WTC11 (cell line): ENCODE data around the gene HECW1.
A peak's percentile ranks its signal among the peaks of the same experiment; 100 is the strongest.

Experiments used
- CREB1 ChIP-seq: sonication (generic); formaldehyde crosslinking; IDR thresholded peaks from 2 replicates; pipeline ENCODE4 v1.8.0; 2023; ENCODE audit warnings: mild to moderate bottlenecking, missing genetic modification reagents
- CTCF ChIP-seq: fragments of 200-600 bp; IDR thresholded peaks from 2 replicates; pipeline ENCODE4 v1.8.0; 2022; ENCODE audit warnings: antibody characterized with exemption
- ELF4 ChIP-seq: sonication (generic); formaldehyde crosslinking; IDR thresholded peaks from 2 replicates; pipeline ENCODE4 v1.8.1; 2022; ENCODE audit warnings: low read depth, mild to moderate bottlenecking, moderate library complexity, missing genetic modification reagents
- ESRRA ChIP-seq: sonication (generic); formaldehyde crosslinking; IDR thresholded peaks from 2 replicates; pipeline ENCODE4 v1.8.1; 2022; ENCODE audit warnings: mild to moderate bottlenecking, missing genetic modification reagents, borderline replicate concordance
- HMGA2 ChIP-seq: fragments of 250-450 bp; sonication (Bioruptor Pico); IDR thresholded peaks from 2 replicates; pipeline ENCODE4 v1.4.0; 2021; ENCODE audit warnings: mild to moderate bottlenecking, moderate library complexity
- JUN ChIP-seq: sonication (generic); formaldehyde crosslinking; IDR thresholded peaks from 2 replicates; pipeline ENCODE4 v1.8.0; 2023; ENCODE audit warnings: mild to moderate bottlenecking, missing genetic modification reagents
- NR2C2 ChIP-seq: sonication (generic); formaldehyde crosslinking; IDR thresholded peaks from 2 replicates; pipeline ENCODE4 v1.8.0; 2022; ENCODE audit warnings: mild to moderate bottlenecking, missing genetic modification reagents
- NR3C1 ChIP-seq: sonication (generic); formaldehyde crosslinking; conservative IDR thresholded peaks from 2 replicates; pipeline ENCODE4 v1.8.1; 2023; ENCODE audit warnings: low read depth, mild to moderate bottlenecking, missing genetic modification reagents
- TEAD4 ChIP-seq: sonication (generic); formaldehyde crosslinking; IDR thresholded peaks from 2 replicates; pipeline ENCODE4 v1.8.0; 2022; ENCODE audit warnings: mild to moderate bottlenecking, missing genetic modification reagents
- TF ChIP-seq, protein P1 (sequence below): sonication (generic); formaldehyde crosslinking; conservative IDR thresholded peaks from 2 replicates; pipeline ENCODE4 v1.8.1; 2022; ENCODE audit warnings: mild to moderate bottlenecking, missing genetic modification reagents
- TF ChIP-seq, protein P2 (sequence below): sonication (generic); formaldehyde crosslinking; IDR thresholded peaks from 2 replicates; pipeline ENCODE4 v1.8.1; 2023; ENCODE audit warnings: mild to moderate bottlenecking, missing genetic modification reagents, borderline replicate concordance
- TF ChIP-seq, protein P3 (sequence below): sonication (generic); formaldehyde crosslinking; IDR thresholded peaks from 2 replicates; pipeline ENCODE4 v1.8.1; 2022; ENCODE audit warnings: missing genetic modification reagents, borderline replicate concordance
- TF ChIP-seq, protein P4 (sequence below): sonication (generic); formaldehyde crosslinking; IDR thresholded peaks from 2 replicates; pipeline ENCODE4 v1.8.0; 2022; ENCODE audit warnings: mild to moderate bottlenecking, missing genetic modification reagents

GRCh38 chr7:43112459-43112940 is at the start of gene HECW1:
- TF ChIP-seq CTCF = no peak
- TF ChIP-seq, protein P1, sequence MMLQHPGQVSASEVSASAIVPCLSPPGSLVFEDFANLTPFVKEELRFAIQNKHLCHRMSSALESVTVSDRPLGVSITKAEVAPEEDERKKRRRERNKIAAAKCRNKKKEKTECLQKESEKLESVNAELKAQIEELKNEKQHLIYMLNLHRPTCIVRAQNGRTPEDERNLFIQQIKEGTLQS = no peak
- TF ChIP-seq, protein P2, sequence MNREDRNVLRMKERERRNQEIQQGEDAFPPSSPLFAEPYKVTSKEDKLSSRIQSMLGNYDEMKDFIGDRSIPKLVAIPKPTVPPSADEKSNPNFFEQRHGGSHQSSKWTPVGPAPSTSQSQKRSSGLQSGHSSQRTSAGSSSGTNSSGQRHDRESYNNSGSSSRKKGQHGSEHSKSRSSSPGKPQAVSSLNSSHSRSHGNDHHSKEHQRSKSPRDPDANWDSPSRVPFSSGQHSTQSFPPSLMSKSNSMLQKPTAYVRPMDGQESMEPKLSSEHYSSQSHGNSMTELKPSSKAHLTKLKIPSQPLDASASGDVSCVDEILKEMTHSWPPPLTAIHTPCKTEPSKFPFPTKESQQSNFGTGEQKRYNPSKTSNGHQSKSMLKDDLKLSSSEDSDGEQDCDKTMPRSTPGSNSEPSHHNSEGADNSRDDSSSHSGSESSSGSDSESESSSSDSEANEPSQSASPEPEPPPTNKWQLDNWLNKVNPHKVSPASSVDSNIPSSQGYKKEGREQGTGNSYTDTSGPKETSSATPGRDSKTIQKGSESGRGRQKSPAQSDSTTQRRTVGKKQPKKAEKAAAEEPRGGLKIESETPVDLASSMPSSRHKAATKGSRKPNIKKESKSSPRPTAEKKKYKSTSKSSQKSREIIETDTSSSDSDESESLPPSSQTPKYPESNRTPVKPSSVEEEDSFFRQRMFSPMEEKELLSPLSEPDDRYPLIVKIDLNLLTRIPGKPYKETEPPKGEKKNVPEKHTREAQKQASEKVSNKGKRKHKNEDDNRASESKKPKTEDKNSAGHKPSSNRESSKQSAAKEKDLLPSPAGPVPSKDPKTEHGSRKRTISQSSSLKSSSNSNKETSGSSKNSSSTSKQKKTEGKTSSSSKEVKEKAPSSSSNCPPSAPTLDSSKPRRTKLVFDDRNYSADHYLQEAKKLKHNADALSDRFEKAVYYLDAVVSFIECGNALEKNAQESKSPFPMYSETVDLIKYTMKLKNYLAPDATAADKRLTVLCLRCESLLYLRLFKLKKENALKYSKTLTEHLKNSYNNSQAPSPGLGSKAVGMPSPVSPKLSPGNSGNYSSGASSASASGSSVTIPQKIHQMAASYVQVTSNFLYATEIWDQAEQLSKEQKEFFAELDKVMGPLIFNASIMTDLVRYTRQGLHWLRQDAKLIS (CRISPR knock-in tag) = no peak
- no peak for TF ChIP-seq NR3C1 (CRISPR knock-in tag)
- TF ChIP-seq ESRRA (CRISPR knock-in tag) = no peak
- TF ChIP-seq TEAD4 = no peak
- no peak for TF ChIP-seq JUN (CRISPR knock-in tag)
- no peak for TF ChIP-seq NR2C2 (CRISPR knock-in tag)
- TF ChIP-seq, protein P3, sequence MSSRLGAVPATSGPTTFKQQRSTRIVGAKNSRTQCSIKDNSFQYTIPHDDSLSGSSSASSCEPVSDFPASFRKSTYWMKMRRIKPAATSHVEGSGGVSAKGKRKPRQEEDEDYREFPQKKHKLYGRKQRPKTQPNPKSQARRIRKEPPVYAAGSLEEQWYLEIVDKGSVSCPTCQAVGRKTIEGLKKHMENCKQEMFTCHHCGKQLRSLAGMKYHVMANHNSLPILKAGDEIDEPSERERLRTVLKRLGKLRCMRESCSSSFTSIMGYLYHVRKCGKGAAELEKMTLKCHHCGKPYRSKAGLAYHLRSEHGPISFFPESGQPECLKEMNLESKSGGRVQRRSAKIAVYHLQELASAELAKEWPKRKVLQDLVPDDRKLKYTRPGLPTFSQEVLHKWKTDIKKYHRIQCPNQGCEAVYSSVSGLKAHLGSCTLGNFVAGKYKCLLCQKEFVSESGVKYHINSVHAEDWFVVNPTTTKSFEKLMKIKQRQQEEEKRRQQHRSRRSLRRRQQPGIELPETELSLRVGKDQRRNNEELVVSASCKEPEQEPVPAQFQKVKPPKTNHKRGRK (CRISPR knock-in tag) = no peak
- TF ChIP-seq CREB1 = no peak
- no peak for TF ChIP-seq HMGA2 (CRISPR knock-in tag)
- TF ChIP-seq, protein P4, sequence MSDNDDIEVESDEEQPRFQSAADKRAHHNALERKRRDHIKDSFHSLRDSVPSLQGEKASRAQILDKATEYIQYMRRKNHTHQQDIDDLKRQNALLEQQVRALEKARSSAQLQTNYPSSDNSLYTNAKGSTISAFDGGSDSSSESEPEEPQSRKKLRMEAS (CRISPR knock-in tag) = peak; percentile 30; the same call in 1 of the 2 replicates
- TF ChIP-seq ELF4 (CRISPR knock-in tag) = no peak
